HCT116 (cell line): Measurements from ENCODE around the gene RUNX2. TPM values are rescaled to one million over a fixed set of nuclear protein-coding genes. Genes with fewer than 3 reads are reported as not detected.

Source experiments
- ATAC-seq: fragments of 200-7000 bp; cut with Tn5 transposase; 2 replicates; pipeline ENCODE4 v1.9.1; 2020; ENCODE audit warnings: mild to moderate bottlenecking, moderate library complexity
- BruUV-seq: library from RNA; stranded (reverse); fragments of 400-500 nt; replicated peaks from 2 replicates; lab custom pipeline; 2021; lab: Mats Ljungman, UMichigan
- CTCF ChIA-PET: fragments of 300-600 bp; sonication (Branson Sonifier 250); formaldehyde crosslinking; loops from one replicate; lab custom pipeline; 2021; ENCODE audit warnings: antibody characterized with exemption; lab: Charles Lee
- POLR2A ChIA-PET: fragments of 300-600, 350-600 bp; sonication (Branson Sonifier 250); formaldehyde crosslinking; loops from one replicate; lab custom pipeline; 2021; ENCODE audit warnings: antibody characterized with exemption; lab: Charles Lee
- RAD21 ChIA-PET, 2 experiments: fragments of 300-600 bp; sonication (Branson Sonifier 250); formaldehyde crosslinking; loops; one replicate each; lab custom pipeline; 2023; ENCODE audit warnings: low total read pairs in 2 of 2; ENCODE audit not compliant: uncharacterized antibody in 2 of 2, unreplicated experiment in 2 of 2, low non-redundant PET in 1 of 2; lab: Charles Lee
- DNase-seq: peaks from one replicate; pipeline ENCODE4 v3.0.0-alpha.2; 2010; ENCODE audit warnings: low read depth, low spot score
- H2AFZ ChIP-seq: fragments of 200-600 bp; shearing (Covaris generic), sonication (generic); 2 replicates; pipeline ENCODE4 v1.6.1; 2017; ENCODE audit warnings: low read depth, mixed run types, mixed read lengths, antibody characterized with exemption, low read length; ENCODE audit not compliant: poor library complexity, severe bottlenecking
- H3K27ac ChIP-seq: 2 replicates; pipeline ENCODE4 v1.5.1; 2012; ENCODE audit warnings: low read depth, low read length
- H3K27me3 ChIP-seq: fragments of 200-600 bp; sonication (generic); 2 replicates; pipeline ENCODE4 v1.6.1; 2016; ENCODE audit warnings: mixed run types, low read length, mixed read lengths; ENCODE audit not compliant: insufficient read depth
- H3K36me3 ChIP-seq, 2 experiments: fragments of 200-500 bp in 1 of 2; fragments of 200-600 bp in 1 of 2; sonication (Bioruptor generic) in 1 of 2; sonication (generic) in 1 of 2; 2 replicates each; pipeline versions ENCODE4 v1.5.1 to v1.6.1; 2014 to 2016; ENCODE audit warnings: low read length in 2 of 2, inconsistent platforms in 1 of 2, mixed read lengths in 1 of 2, mixed run types in 1 of 2; ENCODE audit not compliant: insufficient read depth in 2 of 2, control insufficient read depth in 1 of 2
- H3K4me1 ChIP-seq, 2 experiments: fragments of 200-600 bp in 1 of 2; sonication (generic) in 1 of 2; 2 replicates each; pipeline versions ENCODE4 v1.5.1 to v1.6.1; 2012 to 2017; ENCODE audit warnings: low read length in 2 of 2, inconsistent platforms in 1 of 2, mild to moderate bottlenecking in 1 of 2, mixed read lengths in 1 of 2, mixed run types in 1 of 2, moderate library complexity in 1 of 2; ENCODE audit not compliant: insufficient read depth in 2 of 2, control insufficient read depth in 1 of 2
- H3K4me2 ChIP-seq: fragments of 200-600 bp; sonication (generic); 2 replicates; pipeline ENCODE4 v1.6.1; 2017; ENCODE audit warnings: mixed run types, low read length, mixed read lengths
- H3K4me3 ChIP-seq, 2 experiments: fragments of 200-600 bp in 1 of 2; sonication (generic) in 1 of 2; replicated peaks in 1 of 2; 2 replicates each; pipeline ENCODE4 v1.5.1; 2011 to 2016; ENCODE audit warnings: low read length in 2 of 2, control low read depth in 1 of 2, low read depth in 1 of 2, mild to moderate bottlenecking in 1 of 2, mixed read lengths in 1 of 2, mixed run types in 1 of 2
- H3K79me2 ChIP-seq: fragments of 200-600 bp; sonication (generic); 2 replicates; pipeline ENCODE4 v1.6.1; 2017; ENCODE audit warnings: mild to moderate bottlenecking, mixed run types, low read length, moderate library complexity, mixed read lengths; ENCODE audit not compliant: insufficient read depth
- H3K9ac ChIP-seq: fragments of 200-600 bp; sonication (generic); 2 replicates; pipeline ENCODE4 v1.6.1; 2016; ENCODE audit warnings: low read length, mixed read lengths
- H3K9me2 ChIP-seq: fragments of 200-600 bp; sonication (generic), shearing (Covaris generic); 2 replicates; pipeline ENCODE4 v1.6.1; 2017; ENCODE audit warnings: mixed run types, mild to moderate bottlenecking, moderate library complexity; ENCODE audit not compliant: insufficient read depth
- H3K9me3 ChIP-seq, 2 experiments: fragments of 200-500 bp in 1 of 2; fragments of 200-600 bp in 1 of 2; sonication (Bioruptor generic) in 1 of 2; sonication (generic) in 1 of 2; 2 replicates each; pipeline ENCODE4 v1.6.1; 2014 to 2017; ENCODE audit warnings: low read length in 2 of 2, mixed read lengths in 2 of 2, inconsistent platforms in 1 of 2, low read depth in 1 of 2, mild to moderate bottlenecking in 1 of 2, mixed run types in 1 of 2, moderate library complexity in 1 of 2; ENCODE audit not compliant: control insufficient read depth in 1 of 2, insufficient read depth in 1 of 2
- H4K20me1 ChIP-seq: fragments of 200-600 bp; sonication (generic), shearing (Covaris generic); 2 replicates; pipeline ENCODE4 v1.6.1; 2017; ENCODE audit warnings: mixed run types, mild to moderate bottlenecking, moderate library complexity; ENCODE audit not compliant: insufficient read depth
- CBX3 ChIP-seq: IDR thresholded peaks from 2 replicates; pipeline ENCODE4 v1.6.1; 2012; ENCODE audit warnings: low read depth
- CEBPB ChIP-seq: IDR thresholded peaks from 2 replicates; pipeline ENCODE4 v1.6.1; 2012; ENCODE audit warnings: low read depth
- CTCF ChIP-seq, 3 experiments: fragments of 200-600 bp in 1 of 3; sonication (generic) in 1 of 3; IDR thresholded peaks in 2 of 3; conservative IDR thresholded peaks in 1 of 3; 2 replicates each; pipeline ENCODE4 v1.5.1; 2012 to 2017; ENCODE audit warnings: low read depth in 2 of 3, low read length in 2 of 3, antibody characterized with exemption in 1 of 3, borderline replicate concordance in 1 of 3, control low read depth in 1 of 3, mild to moderate bottlenecking in 1 of 3, mixed read lengths in 1 of 3, mixed run types in 1 of 3, moderate library complexity in 1 of 3; ENCODE audit not compliant: insufficient read depth in 1 of 3
- ELF1 ChIP-seq: IDR thresholded peaks from 2 replicates; pipeline ENCODE4 v1.6.1; 2012; ENCODE audit warnings: low read depth, borderline replicate concordance
- FOSL1 ChIP-seq: IDR thresholded peaks from 2 replicates; pipeline ENCODE4 v1.6.1; 2012; ENCODE audit warnings: low read depth
- MAX ChIP-seq: IDR thresholded peaks from 2 replicates; pipeline ENCODE4 v1.6.1; 2012
- RAD21 ChIP-seq: IDR thresholded peaks from 2 replicates; pipeline ENCODE4 v1.6.1; 2012; ENCODE audit warnings: low read depth, mild to moderate bottlenecking
- REST ChIP-seq: IDR thresholded peaks from 2 replicates; pipeline ENCODE4 v1.6.1; 2012; ENCODE audit warnings: low read depth
- SIN3A ChIP-seq: IDR thresholded peaks from 2 replicates; pipeline ENCODE4 v1.6.1; 2012; ENCODE audit warnings: low read depth
- SP1 ChIP-seq: IDR thresholded peaks from 2 replicates; pipeline ENCODE4 v1.6.1; 2012; ENCODE audit warnings: low read depth
- SRF ChIP-seq: IDR thresholded peaks from 2 replicates; pipeline ENCODE4 v1.6.1; 2012; ENCODE audit warnings: low read depth
- ZNF274 ChIP-seq: fragments of 200-500 bp; sonication (Bioruptor generic); IDR thresholded peaks from 2 replicates; pipeline ENCODE4 v1.6.1; 2014; ENCODE audit warnings: mild to moderate bottlenecking, low read depth, low read length, inconsistent platforms
- intact Hi-C: fragments of 100-400 bp; cut with micrococcal nuclease; formaldehyde crosslinking; loops from 2 replicates; pipeline ENCODE4 v1.10.0; 2022
- total RNA-seq: library from RNA; stranded (reverse); gene quantifications from one replicate; pipeline ENCODE4 v1.2.1, GENCODE V29; 2021; ENCODE audit not compliant: unreplicated experiment

Gene RUNX2
- total RNA-seq, 1 experiment from 2014 or later: 1.1 TPM

GRCh38 chr6:45617441-45617840 lies 289.3 kb downstream of the RUNX2 start:
- H3K27ac ChIP-seq: no peak overlapping the region
- TF ChIP-seq CBX3: no peak
- peak; percentile 46 for TF ChIP-seq RAD21
- TF ChIP-seq SIN3A: no peak
- CTCF ChIA-PET: no interaction called here
- peaks cover 0 to 7% of the 10 kb centered on the region in 2 experiments; a peak in 2 of 4 replicates for H3K4me1 ChIP-seq
- H4K20me1 ChIP-seq: no peaks in the 10 kb centered on the region
- H3K4me2 ChIP-seq: no peak overlapping the region
- BruUV-seq: no TSS peak
- no peaks in the 10 kb centered on the region for H3K79me2 ChIP-seq
- no peaks in the 10 kb centered on the region for H3K9me3 ChIP-seq
- H3K9ac ChIP-seq: no peak overlapping the region
- peak; percentile 38; the same call in 1 of the 2 replicates for ATAC-seq
- POLR2A ChIA-PET: no interaction called here
- no peaks in the 10 kb centered on the region for H3K27me3 ChIP-seq
- RAD21 ChIA-PET: no interaction called here
- DNase-seq: no peak
- H3K9me2 ChIP-seq: no peaks in the 10 kb centered on the region
- no peak overlapping the region for H3K4me3 ChIP-seq
- intact Hi-C loops: no loop called here
- H2AFZ ChIP-seq: no peak overlapping the region
- no peaks in the 10 kb centered on the region for H3K36me3 ChIP-seq

GRCh38 chr6:45618259-45618658 lies 290.1 kb downstream of the RUNX2 start:
- ATAC-seq (no peak), DNase-seq (no peak)
- Histone ChIP-seq H3K27me3 (no peaks in the 10 kb centered on the region), H3K4me1 (peaks cover 0 to 7% of the 10 kb centered on the region in 2 experiments; a peak in 2 of 4 replicates), H3K9me2 (no peaks in the 10 kb centered on the region), H3K27ac (no peak overlapping the region), H4K20me1 (no peaks in the 10 kb centered on the region), H3K36me3 (no peaks in the 10 kb centered on the region), H3K4me3 (no peak overlapping the region), H3K4me2 (no peak overlapping the region), H3K9me3 (no peaks in the 10 kb centered on the region), H2AFZ (no peak overlapping the region), H3K79me2 (no peaks in the 10 kb centered on the region), H3K9ac (no peak overlapping the region)
- BruUV-seq: no TSS peak
- TF ChIP-seq MAX: no peak
- TF ChIP-seq CEBPB: no peak
- no peak for TF ChIP-seq FOSL1
- no peak for TF ChIP-seq CTCF (IDR thresholded peaks at IDR 0.05 in 2 of 3, conservative IDR thresholded peaks at IDR 0.05 in 1 of 3; ENCODE audit: borderline replicate concordance in 1 of 3, insufficient read depth in 1 of 3, low read depth in 2 of 3, low read length in 2 of 3)
- no peak for TF ChIP-seq ZNF274
- TF ChIP-seq ELF1: no peak
- TF ChIP-seq REST: no peak
- TF ChIP-seq CBX3: no peak
- TF ChIP-seq SP1: no peak
- no peak for TF ChIP-seq SRF
- ChIA-PET POLR2A (no interaction called here), RAD21 (no interaction called here), CTCF (no interaction called here)
- intact Hi-C loops: no loop called here
